Measurements from ENCODE around the gene PAQR6. TPM values are rescaled to one million over a fixed set of nuclear protein-coding genes. Genes with fewer than 3 reads are reported as not detected.

PAQR6 gene
- total RNA-seq, 2 donors from 2014 or later: 0.33 TPM; not detected in 1

GRCh38 chr1:156193488-156194299 lies 54.2 kb downstream of the PAQR6 start, which contains the start of gene SLC25A44:
TSS of gene SLC25A44 (plus strand) at chr1:156194104. CDS start at chr1:156199848, 5,744 bp downstream.
- no peaks in the 10 kb centered on the region for H3K9me3 ChIP-seq
- intact Hi-C loops (cut with DNase I): no loop called here
- TF ChIP-seq CTCF (IDR thresholded peaks at IDR 0.05) (peak in 6 of 7 experiments; percentile 31 to 75 (median 55)), POLR2A (IDR thresholded peaks at IDR 0.05) (peak; percentile 13 to 83 (median 82))
- ATAC-seq: peak; percentile 100
- H3K36me3 ChIP-seq (replicated peaks in 1 of 2; ENCODE audit: insufficient read depth in 1 of 2, low read depth in 2 of 2): no peaks in the 10 kb centered on the region
- no peaks in the 10 kb centered on the region for H3K27me3 ChIP-seq
- H3K4me3 ChIP-seq: peak within 1 kb of the TSS; percentile 88 to 90
- peak; percentile 95 to 98 (median 97) for DNase-seq
- WGBS, 2 donors: 3 to 4% methylated on average over 51 to 59 of the region's 59 CpGs
- H3K27ac ChIP-seq: peak within 1 kb of the TSS; percentile 40 to 83 (median 74)
- H3K4me1 ChIP-seq: peaks cover 26% of the 10 kb centered on the region

Other genes starting within 250 kb of the PAQR6 start
- gene SSR2, start 227.1 kb downstream of the PAQR6 start, total RNA-seq: 100 to 1,000 TPM; 179 to 291 TPM
- 10 to 100 TPM; 16.5 to 16.9 TPM for gene UBQLN4, start 194.3 kb downstream of the PAQR6 start, total RNA-seq
- 10 to 100 TPM; 44.2 to 47.5 TPM for gene LAMTOR2, start 193.3 kb downstream of the PAQR6 start, total RNA-seq
- 10 to 100 TPM; 31.3 to 66.7 TPM for gene RAB25, start 186.9 kb downstream of the PAQR6 start, total RNA-seq
- gene MEX3A, start 165.6 kb downstream of the PAQR6 start, total RNA-seq: 1 to 10 TPM in 1 of 2 donors, under 1 TPM in 1; 0.99 to 4.7 TPM
- gene LMNA, start 133.3 kb downstream of the PAQR6 start, total RNA-seq: 100 to 1,000 TPM; 152 to 186 TPM
- 10 to 100 TPM in 1 of 2 donors, 1 to 10 TPM in 1; 2.6 to 11.9 TPM for gene SEMA4A, start 94.5 kb downstream of the PAQR6 start, total RNA-seq
- gene SLC25A44, start 54.0 kb downstream of the PAQR6 start, total RNA-seq: 10 to 100 TPM in 1 of 2 donors, 1 to 10 TPM in 1; 5.2 to 13.2 TPM
- gene PMF1, start 35.0 kb downstream of the PAQR6 start, total RNA-seq: 10 to 100 TPM; 37.6 to 43.1 TPM
- under 1 TPM in 1 of 2 donors, not detected in 1; 0.52 TPM for gene BGLAP, start 5.9 kb downstream of the PAQR6 start, total RNA-seq
- gene SMG5, start 34.8 kb upstream of the PAQR6 start, total RNA-seq: 10 to 100 TPM; 28.3 to 35.6 TPM
- gene TMEM79, start 36.3 kb upstream of the PAQR6 start, total RNA-seq: 1 to 10 TPM in 1 of 2 donors, not detected in 1; 2.3 TPM
- 10 to 100 TPM; 16.5 to 24.4 TPM for gene GLMP, start 47.6 kb upstream of the PAQR6 start, total RNA-seq
- not detected for gene VHLL, start 51.3 kb upstream of the PAQR6 start, total RNA-seq
- 100 to 1,000 TPM; 104 to 106 TPM for gene CCT3, start 90.2 kb upstream of the PAQR6 start, total RNA-seq
- gene TSACC, start 90.5 kb upstream of the PAQR6 start, total RNA-seq: not detected
- gene RHBG, start 121.2 kb upstream of the PAQR6 start, total RNA-seq: 1 to 10 TPM in 1 of 2 donors, not detected in 1; 3.3 TPM